ENCODE data around the gene COL18A1. TPM values are rescaled to one million over a fixed set of nuclear protein-coding genes. Genes with fewer than 3 reads are reported as not detected.

COL18A1 gene
- polyA plus RNA-seq, 1 experiment, result 25.3 TPM

DNA sequence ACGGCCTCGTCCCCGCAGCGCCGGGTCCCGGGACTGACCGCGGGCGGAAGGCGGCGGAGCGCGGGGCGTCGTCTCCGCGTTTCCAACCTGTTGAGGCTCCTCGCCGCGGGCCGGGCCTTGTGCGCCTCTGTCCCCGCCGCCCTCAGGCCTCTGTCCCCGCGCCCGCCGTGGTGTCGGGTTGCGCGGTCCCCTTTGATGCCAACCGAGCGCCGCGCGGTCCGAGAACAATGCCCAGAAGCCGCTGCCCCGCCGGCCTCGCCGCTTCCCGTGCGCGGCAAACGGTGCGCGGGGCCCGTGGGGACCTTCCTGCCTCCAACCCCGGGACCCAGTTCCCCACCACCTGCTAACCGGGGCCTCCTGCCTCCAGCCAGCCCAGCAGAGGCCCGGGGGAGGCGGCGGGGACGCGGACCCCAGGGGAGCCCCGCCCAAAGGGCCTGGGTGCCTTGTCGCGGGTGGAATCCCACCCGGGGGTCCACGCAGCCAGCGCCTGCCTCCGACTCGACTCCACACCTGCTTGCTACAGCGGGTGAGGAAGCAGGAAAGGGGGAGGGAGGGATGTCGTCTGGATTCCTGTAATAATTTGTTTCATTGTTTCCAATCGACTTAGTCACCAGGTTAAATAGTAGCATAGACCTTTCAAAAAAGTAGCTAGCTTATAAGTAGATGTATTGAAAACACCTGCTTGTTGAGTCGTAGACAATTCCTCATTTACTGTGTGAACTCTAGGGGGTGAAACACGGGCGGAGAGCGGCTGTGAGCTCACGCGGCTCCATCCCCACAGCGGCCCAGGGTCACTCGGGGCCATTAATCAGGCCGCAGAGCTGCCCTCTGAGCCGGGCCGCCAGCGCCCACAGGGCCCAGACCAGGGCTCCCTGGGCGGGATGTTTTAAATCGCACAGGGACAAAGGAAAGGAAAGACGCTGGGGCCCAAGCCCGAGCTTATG, 1.1 kb downstream of the COL18A1 start:
- TF ChIP-seq, protein P1, sequence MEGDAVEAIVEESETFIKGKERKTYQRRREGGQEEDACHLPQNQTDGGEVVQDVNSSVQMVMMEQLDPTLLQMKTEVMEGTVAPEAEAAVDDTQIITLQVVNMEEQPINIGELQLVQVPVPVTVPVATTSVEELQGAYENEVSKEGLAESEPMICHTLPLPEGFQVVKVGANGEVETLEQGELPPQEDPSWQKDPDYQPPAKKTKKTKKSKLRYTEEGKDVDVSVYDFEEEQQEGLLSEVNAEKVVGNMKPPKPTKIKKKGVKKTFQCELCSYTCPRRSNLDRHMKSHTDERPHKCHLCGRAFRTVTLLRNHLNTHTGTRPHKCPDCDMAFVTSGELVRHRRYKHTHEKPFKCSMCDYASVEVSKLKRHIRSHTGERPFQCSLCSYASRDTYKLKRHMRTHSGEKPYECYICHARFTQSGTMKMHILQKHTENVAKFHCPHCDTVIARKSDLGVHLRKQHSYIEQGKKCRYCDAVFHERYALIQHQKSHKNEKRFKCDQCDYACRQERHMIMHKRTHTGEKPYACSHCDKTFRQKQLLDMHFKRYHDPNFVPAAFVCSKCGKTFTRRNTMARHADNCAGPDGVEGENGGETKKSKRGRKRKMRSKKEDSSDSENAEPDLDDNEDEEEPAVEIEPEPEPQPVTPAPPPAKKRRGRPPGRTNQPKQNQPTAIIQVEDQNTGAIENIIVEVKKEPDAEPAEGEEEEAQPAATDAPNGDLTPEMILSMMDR (IDR thresholded peaks at IDR 0.05; ENCODE audit: low read depth, low read length), result no peak
- H3K27ac ChIP-seq (ENCODE audit: low read depth, low read length), result no peak overlapping the region
- POLR2A ChIA-PET, result interaction anchor here (1.4 kb wide), 2 partner anchors 112 to 469 kb away, joined by 3 read pairs; no protein-coding TSS in a partner anchor
- no peaks in the 10 kb centered on the region for H3K27me3 ChIP-seq (ENCODE audit: control insufficient read depth, insufficient read depth, low read length)
- H3K9me3 ChIP-seq (ENCODE audit: control insufficient read depth, insufficient read depth, low read length), result peaks cover 9% of the 10 kb centered on the region
- H3K4me3 ChIP-seq (ENCODE audit: low read depth, low read length), result peak overlapping the region; percentile 62
- CTCF ChIA-PET, result no interaction called here
- DNase-seq (ENCODE audit: low read depth, low spot score), result no peak

DNA sequence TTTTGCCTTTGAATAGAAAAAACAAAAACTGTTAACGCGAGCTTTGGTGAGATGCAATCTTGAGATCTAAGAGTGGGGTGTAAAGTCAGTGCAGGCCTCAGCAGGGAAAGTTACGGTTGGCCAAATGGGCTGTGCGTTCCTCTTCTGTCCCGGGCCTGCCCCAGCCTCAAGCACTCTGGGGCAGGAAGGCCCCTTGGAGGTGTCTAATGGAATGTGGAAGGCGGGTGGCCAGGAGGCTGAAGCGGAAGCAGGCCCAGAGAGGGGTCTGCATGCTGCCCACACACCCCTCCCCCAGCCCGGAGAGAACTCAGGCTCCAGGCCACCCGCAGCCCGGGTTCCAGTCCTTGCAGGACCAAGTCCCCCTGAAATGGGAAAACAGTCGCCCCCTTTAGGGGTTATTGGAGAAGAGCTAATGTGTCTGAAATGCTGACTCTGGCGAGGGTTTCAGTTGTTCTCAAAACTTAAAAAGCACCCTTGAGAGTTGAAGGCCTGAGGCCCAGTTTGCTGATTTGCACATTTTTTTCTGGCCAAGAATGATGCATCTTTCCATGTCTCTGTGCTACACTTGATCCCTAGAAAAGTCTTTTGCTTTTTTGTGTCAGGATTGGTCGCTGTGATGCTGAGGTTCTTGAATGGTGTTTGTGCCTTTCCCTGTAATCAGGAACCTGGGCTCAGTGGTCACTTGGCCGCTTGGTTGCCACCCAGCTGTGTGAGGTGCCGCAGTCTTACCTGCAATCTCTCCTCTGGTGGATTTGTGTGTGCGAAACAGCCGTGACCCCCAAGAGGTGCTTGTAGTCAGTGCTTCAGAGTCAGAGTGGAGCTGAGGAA, 2.0 kb downstream of the COL18A1 start:
- DNase-seq (ENCODE audit: low read depth, low spot score), result no peak
- TF ChIP-seq, protein P1 (IDR thresholded peaks at IDR 0.05; ENCODE audit: low read depth, low read length), result no peak; the same call in 1 of the 2 replicates
- no peak overlapping the region for H3K27ac ChIP-seq (ENCODE audit: low read depth, low read length)
- peak overlapping the region; percentile 62 for H3K4me3 ChIP-seq (ENCODE audit: low read depth, low read length)
- CTCF ChIA-PET, result no interaction called here
- POLR2A ChIA-PET, result interaction anchor here (1.4 kb wide), 2 partner anchors 112 to 468 kb away, joined by 3 read pairs; no protein-coding TSS in a partner anchor
- peaks cover 7% of the 10 kb centered on the region for H3K9me3 ChIP-seq (ENCODE audit: control insufficient read depth, insufficient read depth, low read length)
- no peaks in the 10 kb centered on the region for H3K27me3 ChIP-seq (ENCODE audit: control insufficient read depth, insufficient read depth, low read length)

DNA sequence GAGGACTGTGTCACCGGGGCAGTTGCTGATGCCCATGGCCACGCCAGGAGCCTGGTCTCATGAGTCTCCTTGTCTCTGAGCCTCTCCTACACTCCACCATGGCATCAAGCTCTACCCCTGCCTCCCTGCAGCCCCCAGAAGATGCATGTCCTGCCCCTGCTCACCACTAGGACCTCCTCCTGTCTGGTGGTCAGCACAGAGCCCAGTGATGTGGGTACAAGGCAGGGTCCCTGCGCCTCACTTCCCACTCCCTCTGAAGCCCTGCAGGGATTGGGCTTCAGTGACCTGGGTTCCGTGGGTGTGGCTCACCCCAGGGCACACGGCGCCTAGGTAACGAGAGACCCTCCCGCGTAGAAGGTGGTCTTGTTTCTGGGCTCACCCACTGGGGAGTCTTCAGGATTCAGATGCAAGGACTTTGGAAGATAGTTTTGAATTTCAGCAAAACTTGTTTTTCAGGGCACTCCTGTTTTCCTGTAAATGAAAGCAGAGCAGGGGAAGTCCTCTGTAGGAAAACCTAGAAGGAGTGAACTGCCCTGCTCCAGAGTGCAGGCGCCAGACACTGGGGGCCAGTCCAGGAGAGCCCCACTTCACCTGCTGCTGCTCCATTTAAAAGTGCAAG, 2.8 kb downstream of the COL18A1 start:
- peaks cover under 1% of the 10 kb centered on the region; the same call in 1 of the 2 replicates for H3K9me3 ChIP-seq (ENCODE audit: control insufficient read depth, insufficient read depth, low read length)
- H3K27me3 ChIP-seq (ENCODE audit: control insufficient read depth, insufficient read depth, low read length), result no peaks in the 10 kb centered on the region
- TF ChIP-seq, protein P1 (IDR thresholded peaks at IDR 0.05; ENCODE audit: low read depth, low read length), result peak; percentile 21
- no peak overlapping the region for H3K4me3 ChIP-seq (ENCODE audit: low read depth, low read length)
- ChIA-PET POLR2A (no interaction called here), CTCF (no interaction called here)
- H3K27ac ChIP-seq (ENCODE audit: low read depth, low read length), result no peak overlapping the region
- DNase-seq (ENCODE audit: low read depth, low spot score), result no peak

DNA sequence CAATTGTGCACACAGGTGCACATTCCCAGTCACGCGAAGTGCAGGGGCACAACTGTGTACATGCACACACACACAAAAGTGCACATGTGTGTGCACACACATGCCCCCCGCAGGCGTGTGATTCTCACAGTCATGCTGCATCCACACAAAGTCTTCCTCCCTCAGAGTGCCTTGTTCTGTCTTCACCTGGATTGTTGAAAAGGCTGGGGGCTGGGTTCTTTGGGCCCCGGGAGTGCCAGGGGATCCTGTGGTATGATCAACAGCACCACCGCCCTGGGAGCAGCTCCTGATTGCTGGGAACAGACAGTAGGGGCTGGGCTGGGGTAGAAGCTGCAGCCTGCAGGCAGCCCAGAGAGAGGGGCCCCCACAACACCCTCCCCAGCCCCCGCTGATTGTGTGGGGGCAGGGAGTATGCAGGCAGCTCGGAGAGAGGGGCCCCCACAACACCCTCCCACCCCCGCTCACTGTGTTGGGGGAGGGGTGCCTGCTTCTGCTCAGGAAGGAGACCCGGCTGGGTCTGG, 3.4 kb downstream of the COL18A1 start:
- Histone ChIP-seq H3K9me3 (ENCODE audit: control insufficient read depth, insufficient read depth, low read length) (no peaks in the 10 kb centered on the region; the same call in 1 of the 2 replicates), H3K27ac (ENCODE audit: low read depth, low read length) (no peak overlapping the region), H3K27me3 (ENCODE audit: control insufficient read depth, insufficient read depth, low read length) (no peaks in the 10 kb centered on the region), H3K4me3 (ENCODE audit: low read depth, low read length) (no peak overlapping the region)
- TF ChIP-seq, protein P1 (IDR thresholded peaks at IDR 0.05; ENCODE audit: low read depth, low read length), result no peak
- ChIA-PET CTCF (no interaction called here), POLR2A (no interaction called here)
- no peak for DNase-seq (ENCODE audit: low read depth, low spot score)
